GM12878 (cell line): ENCODE data around the gene SLC4A8. TPM values are rescaled to one million over a fixed set of nuclear protein-coding genes. Genes with fewer than 3 reads are reported as not detected.

ENCODE experiments used
- ATAC-seq: fragments of 200-7000 bp; cut with Tn5 transposase; 3 replicates; pipeline ENCODE4 v1.9.1; 2020; ENCODE audit warnings: mild to moderate bottlenecking, moderate library complexity
- BruUV-seq: library from RNA; stranded (reverse); fragments of 400-500 nt; replicated peaks from 2 replicates; lab custom pipeline; 2021; lab: Mats Ljungman, UMichigan
- CTCF ChIA-PET: fragments of 300-600 bp; sonication (Branson Sonifier 250); formaldehyde crosslinking; extraction: SDS; loops from one replicate; lab custom pipeline; 2021; ENCODE audit warnings: inconsistent platforms; lab: Yijun Ruan, JAX
- POLR2A ChIA-PET: fragments of 350-600 bp; formaldehyde crosslinking; extraction: SDS; loops from one replicate; lab custom pipeline; 2021; ENCODE audit warnings: inconsistent platforms; lab: Charles Lee
- RAD21 ChIA-PET: fragments of 300-600 bp; sonication (Branson Sonifier 250); formaldehyde crosslinking; loops from one replicate; lab custom pipeline; 2023; ENCODE audit warnings: antibody characterized with exemption; ENCODE audit not compliant: unreplicated experiment; lab: Charles Lee
- SMC1A ChIA-PET: fragments of 300-600 bp; sonication (Branson Sonifier 250); formaldehyde crosslinking; loops from one replicate; lab custom pipeline; 2023; ENCODE audit not compliant: unreplicated experiment, uncharacterized antibody; lab: Charles Lee
- DNase-seq: peaks from one replicate; pipeline ENCODE4 v3.0.0-alpha.2; 2011; ENCODE audit warnings: low read depth, low spot score
- FAIRE-seq: peaks from 3 replicates; lab custom pipeline; 2011; peaks lifted over from hg19 to GRCh38; lab: Jason Lieb, UNC
- H2AFZ ChIP-seq: 2 replicates; pipeline ENCODE4 v1.6.0; 2011; ENCODE audit warnings: low read depth, low read length, control low read depth; ENCODE audit not compliant: control insufficient read depth
- H3K27ac ChIP-seq: 2 replicates; pipeline ENCODE4 v1.5.1; 2011; ENCODE audit warnings: control low read depth; ENCODE audit not compliant: control insufficient read depth, insufficient read depth
- H3K27me3 ChIP-seq, 2 experiments: replicated peaks in 1 of 2; 2 replicates each; pipeline versions ENCODE4 v1.6.0 to v1.6.1; 2011; ENCODE audit warnings: low read length in 1 of 2; ENCODE audit not compliant: control insufficient read depth in 2 of 2, insufficient read depth in 2 of 2
- H3K36me3 ChIP-seq, 2 experiments: 2 replicates each; pipeline ENCODE4 v1.5.1; 2011; ENCODE audit warnings: low read length in 1 of 2; ENCODE audit not compliant: control insufficient read depth in 2 of 2, insufficient read depth in 2 of 2
- H3K4me1 ChIP-seq: 2 replicates; pipeline ENCODE4 v1.6.1; 2011; ENCODE audit warnings: mild to moderate bottlenecking, low read length, moderate library complexity, mixed read lengths; ENCODE audit not compliant: control insufficient read depth, insufficient read depth
- H3K4me2 ChIP-seq: 2 replicates; pipeline ENCODE4 v1.6.0; 2011; ENCODE audit warnings: control low read depth; ENCODE audit not compliant: control insufficient read depth, insufficient read depth
- H3K4me3 ChIP-seq: fragments of 200-600 bp; sonication (generic); 2 replicates; pipeline ENCODE4 v1.5.1; 2016
- H3K79me2 ChIP-seq: 2 replicates; pipeline ENCODE4 v1.6.0; 2011; ENCODE audit warnings: low read length; ENCODE audit not compliant: control insufficient read depth, insufficient read depth
- H3K9ac ChIP-seq: 2 replicates; pipeline ENCODE4 v1.8.0; 2011; ENCODE audit warnings: low read length, control low read depth, mixed read lengths; ENCODE audit not compliant: control insufficient read depth, insufficient read depth
- H3K9me3 ChIP-seq: replicated peaks from 3 replicates; pipeline ENCODE4 v1.5.1; 2011; ENCODE audit warnings: mild to moderate bottlenecking, low read length; ENCODE audit not compliant: control insufficient read depth, insufficient read depth
- H4K20me1 ChIP-seq: 2 replicates; pipeline ENCODE4 v1.6.0; 2011; ENCODE audit not compliant: control insufficient read depth, insufficient read depth
- ATF2 ChIP-seq: IDR thresholded peaks from 2 replicates; pipeline ENCODE4 v1.6.1; 2012; ENCODE audit warnings: low read length, inconsistent platforms
- FOS ChIP-seq: IDR thresholded peaks from 3 replicates; pipeline ENCODE4 v1.6.1; 2011; ENCODE audit warnings: borderline replicate concordance; ENCODE audit not compliant: insufficient read length; ENCODE audit errors: extremely low read depth
- IKZF2 ChIP-seq, 2 experiments: fragments of 450-650 bp; IDR thresholded peaks; 2 replicates each; pipeline ENCODE4 v1.6.1; 2017; ENCODE audit warnings: mild to moderate bottlenecking in 2 of 2, moderate library complexity in 2 of 2
- IRF4 ChIP-seq: IDR thresholded peaks from 2 replicates; pipeline ENCODE4 v1.6.1; 2011; ENCODE audit warnings: low read depth, low read length
- LARP7 ChIP-seq: fragments of 450-650 bp; IDR thresholded peaks from 2 replicates; pipeline ENCODE4 v1.6.1; 2017; ENCODE audit warnings: mild to moderate bottlenecking
- PKNOX1 ChIP-seq: fragments of 450-650 bp; IDR thresholded peaks from 2 replicates; pipeline ENCODE4 v1.6.1; 2016; ENCODE audit warnings: mild to moderate bottlenecking
- RCOR1 ChIP-seq: conservative IDR thresholded peaks from 2 replicates; pipeline ENCODE4 v1.6.1; 2012; ENCODE audit warnings: low read depth, low read length, improper control_type of control experiment
- ZNF274 ChIP-seq: IDR thresholded peaks from one replicate; pipeline ENCODE4 v1.8.0; 2011; ENCODE audit not compliant: insufficient read length, insufficient read depth
- WGBS: methylation state at CpG from one replicate; pipeline ENCODE4 v1.1.6; 2016; ENCODE audit warnings: low lambda C conversion rate; ENCODE audit not compliant: insufficient replicate concordance, insufficient coverage; ENCODE audit errors: missing lambda C conversion rate; 5-methylcytosine and 5-hydroxymethylcytosine counted together
- in situ Hi-C: fragments of 300-500 bp; cut with MboI; formaldehyde crosslinking; loops from 9 replicates; pipeline ENCODE4 v1.14.3; 2018; ENCODE audit warnings: mixed read lengths
- intact Hi-C: fragments of 100-400 bp; cut with micrococcal nuclease; formaldehyde crosslinking; loops from one replicate; pipeline ENCODE4 v1.14.2; 2022; ENCODE audit not compliant: unreplicated experiment
- polyA plus RNA-seq, 11 experiments: library from polyadenylated mRNA; depleted of rRNA in 4 of 11; unstranded in 6 of 11; stranded (reverse) in 5 of 11; fragments of >200 nt; fragmentation: Nextera tagmentation in 4 of 11; fragmentation: Illumina TruSeq in 1 of 11; extraction: Ambion mirVana in 4 of 11; extraction: Trizol in 1 of 11; gene quantifications; 1 replicate in 1 of 11; 2 replicates in 10 of 11; pipeline versions ENCODE4 v1.2.1 to v1.2.3, GENCODE V29; 2011 to 2016; ENCODE audit warnings: inconsistent platforms in 2 of 11, missing spikeins in 2 of 11, low read depth in 1 of 11
- total RNA-seq, 4 experiments: library from RNA; depleted of rRNA in 3 of 4; stranded (reverse); fragments of >200 nt in 3 of 4; fragmentation: Illumina TruSeq in 1 of 4; extraction: Trizol in 1 of 4; gene quantifications; 2 replicates each; pipeline versions ENCODE4 v1.2.1 to v1.2.3, GENCODE V29; 2013 to 2021

Gene SLC4A8
- total and polyA plus RNA-seq, 10 of the 15 experiments (the other 5 are each of a cell fraction or from before 2014, with no cell fraction given): 1.4 to 7.7 (median 3.7) TPM

- CTCF ChIA-PET: interaction anchor here (2.0 kb wide), 1 partner anchor 9 kb away, joined by 5 read pairs; no protein-coding TSS in a partner anchor
- H3K4me1 ChIP-seq: no peaks in the 10 kb centered on the region
- no peaks in the 10 kb centered on the region for H4K20me1 ChIP-seq
- RAD21 ChIA-PET: no interaction called here
- in situ Hi-C loops: no loop called here
- POLR2A ChIA-PET: no interaction called here
- H3K9ac ChIP-seq: no peak overlapping the region
- H3K36me3 ChIP-seq: no peaks in the 10 kb centered on the region
- TF ChIP-seq IRF4: no peak
- TF ChIP-seq IKZF2 (IDR thresholded peaks at IDR 0.05): no peak
- no peak for TF ChIP-seq LARP7
- no peak for TF ChIP-seq FOS
- TF ChIP-seq RCOR1: no peak
- TF ChIP-seq ATF2: no peak
- no peak for TF ChIP-seq PKNOX1
- TF ChIP-seq ZNF274: no peak
- no peaks in the 10 kb centered on the region; a peak in 1 of 4 replicates for H3K27me3 ChIP-seq
- no peak overlapping the region for H2AFZ ChIP-seq
- no peak for DNase-seq
- H3K9me3 ChIP-seq: no peaks in the 10 kb centered on the region
- WGBS: 55% methylated on average over 8 of the region's 8 CpGs
- no peak for FAIRE-seq
- no TSS peak for BruUV-seq
- intact Hi-C loops: loop anchor here (10.0 kb wide), 1 partner anchor 337 kb away; no protein-coding TSS in a partner anchor
- no peaks in the 10 kb centered on the region for H3K79me2 ChIP-seq
- SMC1A ChIA-PET: interaction anchor here (1.9 kb wide), 1 partner anchor 117 kb away, joined by 6 read pairs; no protein-coding TSS in a partner anchor
- no peak for ATAC-seq
- no peak overlapping the region for H3K27ac ChIP-seq
- H3K4me3 ChIP-seq: no peak overlapping the region
- H3K4me2 ChIP-seq: no peak overlapping the region
Measured at GRCh38 chr12:51538149-51538548, 113.5 kb downstream of the SLC4A8 start.
